Thyroid gland (tissue), 4 donors: ENCODE data around the gene SMYD1. TPM values are rescaled to one million over a fixed set of nuclear protein-coding genes. Genes with fewer than 3 reads are reported as not detected.

ENCODE experiments used
- DNase-seq, 2 donors: peaks; one replicate each; pipeline ENCODE4 v3.0.0-alpha.2; 2019
- H3K27ac ChIP-seq, 3 donors: fragments of 200-600 bp; sonication (generic); 1 replicate in 2 of 3; 2 replicates in 1 of 3; pipeline ENCODE4 v1.5.1; 2016 to 2019; ENCODE audit warnings: mild to moderate bottlenecking in 1 of 3, moderate library complexity in 1 of 3
- H3K27me3 ChIP-seq: fragments of 200-600 bp; sonication (generic); one replicate; pipeline ENCODE4 v1.5.1; 2019
- H3K36me3 ChIP-seq, 2 donors: fragments of 200-600 bp; sonication (generic); one replicate each; pipeline ENCODE4 v1.5.1; 2016 to 2019
- H3K4me1 ChIP-seq, 2 donors: fragments of 200-600 bp; sonication (generic); one replicate each; pipeline ENCODE4 v1.5.1; 2017 to 2019
- H3K4me3 ChIP-seq, 3 donors: fragments of 200-600 bp; sonication (generic); replicated peaks in 1 of 3; 1 replicate in 2 of 3; 2 replicates in 1 of 3; pipeline ENCODE4 v1.5.1; 2016; ENCODE audit warnings: mild to moderate bottlenecking in 1 of 3
- H3K9me3 ChIP-seq: fragments of 200-600 bp; sonication (generic); one replicate; pipeline ENCODE4 v1.5.1; 2017
- CTCF ChIP-seq, 6 experiments: fragments of 200-600 bp in 3 of 6; fragments of 450-650 bp in 3 of 6; sonication (generic) in 3 of 6; IDR thresholded peaks; one replicate each; pipeline ENCODE4 v1.5.1; 2016 to 2019; ENCODE audit warnings: antibody characterized with exemption in 6 of 6, mild to moderate bottlenecking in 2 of 6, inconsistent platforms in 1 of 6, moderate library complexity in 1 of 6
- POLR2A ChIP-seq, 2 donors: fragments of 450-650 bp; IDR thresholded peaks; one replicate each; pipeline ENCODE4 v1.6.1; 2017; ENCODE audit warnings: antibody characterized with exemption in 2 of 2, mild to moderate bottlenecking in 2 of 2, moderate library complexity in 1 of 2
- WGBS, 2 donors: methylation state at CpG; one replicate each; pipeline ENCODE4 v1.1.5; 2017; 5-methylcytosine and 5-hydroxymethylcytosine counted together
- intact Hi-C: fragments of 100-400 bp; cut with DNase I; formaldehyde crosslinking; loops from one replicate; pipeline ENCODE4 v1.15.1; 2023
- total RNA-seq, 4 donors: library from RNA; depleted of rRNA; stranded (reverse); fragments of >200 nt; gene quantifications; one replicate each; pipeline ENCODE4 v1.2.3, GENCODE V29; 2016

Gene SMYD1
- total RNA-seq, 4 donors from 2014 or later = not detected

DNA sequence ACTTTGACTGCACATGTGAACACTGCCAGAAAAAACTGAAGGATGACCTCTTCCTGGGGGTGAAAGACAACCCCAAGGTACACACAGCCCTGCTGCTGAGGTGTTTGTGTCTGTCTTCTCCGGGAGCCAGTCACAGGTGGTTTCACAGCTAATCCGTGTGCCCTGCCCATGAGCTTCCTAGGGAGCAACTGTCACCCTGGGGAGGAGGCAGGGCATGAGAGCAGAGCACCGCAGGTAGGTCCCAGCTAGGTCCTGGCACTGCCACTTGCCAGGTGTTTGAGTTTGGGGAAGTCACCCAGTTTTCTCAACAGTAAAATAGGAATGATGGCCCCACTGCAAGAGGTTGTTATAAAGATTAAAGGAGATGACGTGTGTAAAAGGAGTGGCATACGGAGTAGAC lies 29.1 kb downstream of the SMYD1 start:
- Histone ChIP-seq H3K36me3 (no peaks in the 10 kb centered on the region), H3K4me1 (no peaks in the 10 kb centered on the region), H3K4me3 (no peak overlapping the region), H3K27ac (no peak overlapping the region), H3K9me3 (no peaks in the 10 kb centered on the region), H3K27me3 (no peaks in the 10 kb centered on the region)
- no peak for TF ChIP-seq POLR2A (IDR thresholded peaks at IDR 0.05)
- TF ChIP-seq CTCF (IDR thresholded peaks at IDR 0.05) = no peak
- intact Hi-C loops = no loop called here
- WGBS, 2 donors = 78 to 86% methylated on average over 5 of the region's 5 CpGs
- DNase-seq = no peak

DNA sequence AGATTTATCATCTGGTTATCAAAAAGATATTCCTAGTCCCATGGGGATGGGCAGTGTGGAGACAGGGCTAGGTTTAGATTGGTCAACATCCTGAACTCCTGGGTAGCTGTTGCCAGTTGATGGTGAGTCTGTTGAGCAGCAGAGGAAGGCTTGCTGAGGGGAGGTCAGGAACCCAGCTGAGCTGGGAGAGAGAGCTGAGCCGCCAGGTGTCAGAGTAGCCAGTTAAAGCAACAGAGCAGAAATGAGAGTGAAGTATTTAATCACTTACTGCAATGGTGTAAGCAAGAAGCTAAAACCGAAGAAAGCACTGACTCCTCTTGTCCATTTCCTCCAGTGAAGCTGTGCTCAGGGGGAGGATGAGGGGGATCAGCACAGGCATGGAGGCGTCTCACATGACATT lies 29.6 kb downstream of the SMYD1 start:
- DNase-seq = no peak
- 63 to 77% methylated on average over 3 of the region's 3 CpGs for WGBS, 2 donors
- no peak overlapping the region for H3K4me3 ChIP-seq
- no peak overlapping the region for H3K27ac ChIP-seq
- no peaks in the 10 kb centered on the region for H3K9me3 ChIP-seq
- intact Hi-C loops = no loop called here
- H3K4me1 ChIP-seq = no peaks in the 10 kb centered on the region
- H3K27me3 ChIP-seq = no peaks in the 10 kb centered on the region
- H3K36me3 ChIP-seq = no peaks in the 10 kb centered on the region
- TF ChIP-seq POLR2A (IDR thresholded peaks at IDR 0.05) = no peak
- TF ChIP-seq CTCF (IDR thresholded peaks at IDR 0.05) = no peak

GRCh38 chr2:88097891-88098557 lies 30.4 kb downstream of the SMYD1 start:
- no peaks in the 10 kb centered on the region for H3K9me3 ChIP-seq
- TF ChIP-seq POLR2A (IDR thresholded peaks at IDR 0.05) (no peak), CTCF (IDR thresholded peaks at IDR 0.05) (no peak)
- no peaks in the 10 kb centered on the region for H3K36me3 ChIP-seq
- H3K27me3 ChIP-seq = no peaks in the 10 kb centered on the region
- no peak for DNase-seq
- H3K4me3 ChIP-seq = no peak overlapping the region
- WGBS, 2 donors = 83 to 93% methylated on average over 4 of the region's 4 CpGs
- intact Hi-C loops = no loop called here
- no peaks in the 10 kb centered on the region for H3K4me1 ChIP-seq
- no peak overlapping the region for H3K27ac ChIP-seq

DNA sequence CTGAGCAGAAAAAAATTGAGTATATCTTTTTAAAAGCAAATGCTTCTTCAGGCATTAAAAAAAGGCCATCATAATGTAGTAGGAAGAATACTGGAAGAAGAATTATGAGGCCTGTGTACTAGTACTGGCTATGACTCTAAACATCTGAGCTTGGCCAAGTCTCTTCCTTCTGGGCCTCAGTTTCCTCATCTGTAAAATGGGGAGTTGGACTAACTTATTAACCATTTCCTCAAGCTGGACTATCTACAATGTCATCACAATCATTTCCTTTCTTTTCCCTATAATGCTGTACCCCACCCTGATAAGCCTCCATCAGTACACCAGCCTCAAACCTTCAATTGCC lies 30.9 kb downstream of the SMYD1 start:
- no peaks in the 10 kb centered on the region for H3K9me3 ChIP-seq
- no peaks in the 10 kb centered on the region for H3K4me1 ChIP-seq
- no peak for DNase-seq
- no peaks in the 10 kb centered on the region for H3K36me3 ChIP-seq
- H3K27ac ChIP-seq = no peak overlapping the region
- no peak for TF ChIP-seq POLR2A (IDR thresholded peaks at IDR 0.05)
- no peak for TF ChIP-seq CTCF (IDR thresholded peaks at IDR 0.05)
- H3K4me3 ChIP-seq = no peak overlapping the region
- intact Hi-C loops = no loop called here
- no peaks in the 10 kb centered on the region for H3K27me3 ChIP-seq

GRCh38 chr2:88099798-88100488 lies 32.3 kb downstream of the SMYD1 start:
- intact Hi-C loops = no loop called here

More at GRCh38 chr2:88099798-88100488, 32.3 kb downstream of the SMYD1 start:
- no peak for DNase-seq
- Histone ChIP-seq H3K27me3 (no peaks in the 10 kb centered on the region), H3K4me1 (no peaks in the 10 kb centered on the region), H3K9me3 (no peaks in the 10 kb centered on the region), H3K36me3 (no peaks in the 10 kb centered on the region), H3K27ac (no peak overlapping the region), H3K4me3 (no peak overlapping the region)
- TF ChIP-seq CTCF (IDR thresholded peaks at IDR 0.05) = no peak
- TF ChIP-seq POLR2A (IDR thresholded peaks at IDR 0.05) = no peak
- 37 to 46% methylated on average over 5 of the region's 5 CpGs for WGBS, 2 donors
